ENCODE results near the gene CTRB1. TPM values are rescaled to one million over a fixed set of nuclear protein-coding genes. Genes with fewer than 3 reads are reported as not detected.

Gene CTRB1
- total RNA-seq, 1 experiment from 2014 or later: not detected

- DNase-seq (ENCODE audit: low spot score): no peak
Measured at GRCh38 chr16:75252946-75253911, 34.4 kb downstream of the CTRB1 start.

- DNase-seq (ENCODE audit: low spot score): no peak
Measured at GRCh38 chr16:75254359-75254837, 35.6 kb downstream of the CTRB1 start.

GRCh38 chr16:75256059-75256571, 37.3 kb downstream of the CTRB1 start:
- DNase-seq (ENCODE audit: low spot score): no peak

- no peak for DNase-seq (ENCODE audit: low spot score)
Measured at GRCh38 chr16:75256696-75257343, 38.0 kb downstream of the CTRB1 start.

- DNase-seq (ENCODE audit: low spot score): no peak
Measured at GRCh38 chr16:75257886-75258806, 39.4 kb downstream of the CTRB1 start.

- DNase-seq (ENCODE audit: low spot score): no peak
Measured at GRCh38 chr16:75258807-75259141, 40.0 kb downstream of the CTRB1 start.

GRCh38 chr16:75260851-75261589, 42.2 kb downstream of the CTRB1 start:
- no peak for DNase-seq (ENCODE audit: low spot score)

- no peak for DNase-seq (ENCODE audit: low spot score)
Measured at GRCh38 chr16:75261590-75262078, 42.8 kb downstream of the CTRB1 start.

- DNase-seq (ENCODE audit: low spot score): peak; percentile 66
Measured at GRCh38 chr16:75262104-75262799, 43.5 kb downstream of the CTRB1 start.

- no peak for DNase-seq (ENCODE audit: low spot score)
Measured at GRCh38 chr16:75262800-75263127, 44.0 kb downstream of the CTRB1 start.

- no peak for DNase-seq (ENCODE audit: low spot score)
Measured at GRCh38 chr16:75263291-75263962, 44.6 kb downstream of the CTRB1 start.

GRCh38 chr16:75263963-75264445, 45.2 kb downstream of the CTRB1 start:
- peak; percentile 29 for DNase-seq (ENCODE audit: low spot score)

GRCh38 chr16:75264457-75264998, 45.7 kb downstream of the CTRB1 start:
- peak; percentile 26 for DNase-seq (ENCODE audit: low spot score)

GRCh38 chr16:75264999-75265910, 46.5 kb downstream of the CTRB1 start:
- DNase-seq (ENCODE audit: low spot score): peak; percentile 29

- DNase-seq (ENCODE audit: low spot score): peak; percentile 72
Measured at GRCh38 chr16:75265911-75266701, 47.3 kb downstream of the CTRB1 start.

GRCh38 chr16:75266738-75267630, 48.2 kb downstream of the CTRB1 start:
- peak; percentile 7 for DNase-seq (ENCODE audit: low spot score)
